T-helper 2 cell treated with Interferon-gamma antibody and Interleukin-4, amounts not matched to agents 5 μg/mL and 100 μg/mL, for 36 hours (primary cell): ENCODE data around the gene MANBA.

Experiments
- DNase-seq: peaks from one replicate; pipeline ENCODE4 v3.0.0; 2021; ENCODE audit warnings: low spot score
- H3K27ac Mint-ChIP-seq: one replicate; pipeline ENCODE4 v1.8.0; 2021; ENCODE audit warnings: mild to moderate bottlenecking, mixed read lengths
- H3K27me3 Mint-ChIP-seq: one replicate; pipeline ENCODE4 v1.8.0; 2021; ENCODE audit warnings: low read depth, mixed read lengths
- H3K36me3 Mint-ChIP-seq: one replicate; pipeline ENCODE4 v1.8.0; 2021; ENCODE audit warnings: low read depth, mixed read lengths
- H3K4me1 Mint-ChIP-seq: one replicate; pipeline ENCODE4 v1.8.0; 2021; ENCODE audit warnings: low read depth, mixed read lengths
- H3K4me3 Mint-ChIP-seq: one replicate; pipeline ENCODE4 v1.8.0; 2022; ENCODE audit warnings: mild to moderate bottlenecking, moderate library complexity, mixed read lengths
- H3K9me3 Mint-ChIP-seq: one replicate; pipeline ENCODE4 v1.8.0; 2021; ENCODE audit warnings: mixed read lengths

The MANBA gene

GRCh38 chr4:102586002-102586643 is 174.6 kb downstream of the MANBA start:
- Mint-ChIP-seq H3K27me3 (no peaks in the 10 kb centered on the region), H3K9me3 (peaks cover 7% of the 10 kb centered on the region), H3K4me3 (peak overlapping the region; percentile 55), H3K36me3 (peaks cover 82% of the 10 kb centered on the region), H3K27ac (peak overlapping the region; percentile 91), H3K4me1 (peaks cover 80% of the 10 kb centered on the region)
- no peak for DNase-seq

GRCh38 chr4:102585329-102585728 is 175.4 kb downstream of the MANBA start:
- DNase-seq: peak; percentile 30
- Mint-ChIP-seq H3K4me1 (peaks cover 76% of the 10 kb centered on the region), H3K36me3 (peaks cover 80% of the 10 kb centered on the region), H3K4me3 (peak overlapping the region; percentile 55), H3K27me3 (no peaks in the 10 kb centered on the region), H3K27ac (peak overlapping the region; percentile 91), H3K9me3 (no peaks in the 10 kb centered on the region)

DNA sequence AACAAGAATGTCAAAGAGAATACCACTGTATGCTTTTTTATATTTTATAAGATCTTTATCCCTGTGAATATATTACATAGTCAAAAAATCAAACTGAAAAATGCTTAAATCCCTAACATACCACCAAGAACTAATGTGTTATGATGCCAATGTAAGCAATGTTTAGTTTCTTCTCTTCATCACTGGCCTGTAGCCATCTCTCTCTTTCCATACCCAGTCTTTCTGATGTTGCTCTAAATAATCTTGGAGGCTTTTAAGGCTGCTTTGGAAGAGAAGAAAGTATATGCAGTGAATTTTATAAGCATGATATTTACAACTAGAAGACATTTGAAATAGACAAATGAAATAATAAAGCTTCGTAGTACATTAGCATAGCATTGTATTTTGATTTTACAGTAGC is 176.7 kb downstream of the MANBA start:
- peaks cover 75% of the 10 kb centered on the region for H3K4me1 Mint-ChIP-seq
- DNase-seq: no peak
- H3K27me3 Mint-ChIP-seq: no peaks in the 10 kb centered on the region
- H3K27ac Mint-ChIP-seq: peak overlapping the region; percentile 28
- no peak overlapping the region for H3K4me3 Mint-ChIP-seq
- no peaks in the 10 kb centered on the region for H3K9me3 Mint-ChIP-seq
- H3K36me3 Mint-ChIP-seq: peaks cover 76% of the 10 kb centered on the region
